HG03354 (cell line): Measurements from ENCODE around the gene LAMB4.
A peak's percentile ranks its signal among the peaks of the same experiment; 100 is the strongest.

ENCODE experiments used
- ATAC-seq: cut with Tn5 transposase; IDR thresholded peaks from one replicate; pipeline ENCODE4 v1.9.1; 2021; ENCODE audit warnings: mild to moderate bottlenecking; ENCODE audit not compliant: unreplicated experiment, poor library complexity, severe bottlenecking

Gene LAMB4

DNA sequence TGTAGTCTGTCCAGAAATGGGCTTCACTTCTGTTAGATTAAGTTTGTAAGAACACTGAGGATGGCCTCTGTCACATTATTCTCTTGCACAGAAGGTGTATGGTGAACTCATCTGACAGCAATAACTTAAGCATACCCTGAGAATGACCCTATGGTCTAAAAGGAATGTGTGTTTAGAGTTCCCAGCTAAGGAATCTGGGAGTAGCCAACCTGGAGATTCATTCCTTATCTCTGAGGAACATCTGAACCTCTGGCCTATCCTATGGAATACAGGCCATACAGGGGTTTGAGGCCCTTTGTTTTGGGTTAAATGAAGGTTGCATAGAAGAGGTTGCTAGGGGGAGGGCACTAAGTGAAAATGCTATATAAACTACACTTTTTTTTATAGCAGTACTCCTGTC, 41.4 kb downstream of the LAMB4 start:
- no peak for ATAC-seq

DNA sequence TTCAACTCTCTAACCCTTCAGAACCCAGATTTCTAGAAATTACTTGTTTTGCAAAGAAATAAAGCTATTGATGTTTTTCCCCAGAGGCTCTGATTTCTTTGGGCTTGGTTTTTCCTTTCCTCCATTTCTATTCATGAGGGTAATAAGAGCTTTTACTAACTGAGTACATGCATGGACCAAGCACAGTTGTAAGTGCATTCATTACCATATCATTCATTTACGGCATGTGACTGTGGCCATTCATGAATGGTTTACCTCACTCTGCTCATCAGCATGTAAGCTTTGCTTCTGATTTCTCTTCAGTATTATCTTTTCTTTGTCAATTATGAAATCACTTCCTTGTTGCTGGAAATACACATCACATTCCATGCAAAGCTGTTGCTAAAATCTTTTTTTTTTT, 42.4 kb downstream of the LAMB4 start:
- ATAC-seq = no peak

DNA sequence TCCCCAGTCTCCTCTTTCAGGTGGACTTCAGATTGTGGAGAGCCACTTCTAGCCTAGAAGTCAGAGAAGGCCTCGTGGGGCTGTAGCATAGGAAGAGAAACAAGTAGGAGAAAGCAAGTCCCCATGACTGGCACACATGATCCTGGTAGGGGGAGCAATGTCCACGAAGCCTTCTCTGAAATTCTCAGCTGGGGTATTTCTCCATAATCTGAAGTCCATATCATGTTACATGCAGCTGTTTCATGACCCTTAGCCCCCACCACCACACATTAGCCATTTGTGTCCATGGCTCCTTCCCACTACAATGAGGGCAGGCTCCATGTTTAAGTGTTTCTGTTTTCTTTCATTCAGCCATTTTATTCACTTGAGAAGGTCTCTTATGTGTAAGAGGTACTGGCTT, 43.2 kb downstream of the LAMB4 start:
- ATAC-seq = no peak

DNA sequence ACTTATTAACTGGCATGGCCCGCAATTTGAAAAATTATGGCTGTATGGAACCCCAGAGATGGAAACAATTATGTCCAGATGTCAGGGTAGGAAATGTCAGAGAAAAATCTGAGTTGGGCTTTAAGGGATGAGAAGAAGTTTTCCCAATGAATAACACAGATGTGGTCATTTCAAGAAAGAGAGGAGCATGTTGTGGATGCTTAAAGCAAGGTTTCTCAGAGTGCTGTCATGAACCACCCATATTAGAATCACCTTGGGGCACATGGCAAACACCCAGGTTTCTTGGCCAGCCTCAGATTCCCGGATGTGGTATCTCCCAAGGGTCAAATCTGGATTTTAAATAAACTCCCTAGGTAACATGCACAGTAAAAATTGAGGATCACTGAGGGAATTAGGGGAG, 43.6 kb downstream of the LAMB4 start:
- no peak for ATAC-seq

DNA sequence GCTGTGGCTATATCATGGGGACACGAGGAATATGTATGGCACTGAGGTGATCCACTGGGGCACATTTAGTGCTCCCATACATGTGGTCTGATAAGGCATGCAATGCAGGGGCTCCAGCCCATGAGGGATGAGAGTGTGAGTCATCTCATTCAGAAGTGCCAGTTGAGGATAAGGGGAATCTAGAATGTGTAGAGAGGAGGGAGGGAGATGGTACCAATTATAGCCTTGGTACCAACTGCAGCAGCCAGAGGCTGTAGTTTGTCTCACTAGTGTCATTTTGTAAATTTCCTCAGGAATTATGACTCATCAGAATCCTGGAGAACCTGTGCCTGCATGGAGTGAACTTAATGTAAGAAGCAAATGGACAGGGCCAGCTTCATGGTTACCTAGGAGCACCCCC, 46.2 kb downstream of the LAMB4 start:
- ATAC-seq = no peak

DNA sequence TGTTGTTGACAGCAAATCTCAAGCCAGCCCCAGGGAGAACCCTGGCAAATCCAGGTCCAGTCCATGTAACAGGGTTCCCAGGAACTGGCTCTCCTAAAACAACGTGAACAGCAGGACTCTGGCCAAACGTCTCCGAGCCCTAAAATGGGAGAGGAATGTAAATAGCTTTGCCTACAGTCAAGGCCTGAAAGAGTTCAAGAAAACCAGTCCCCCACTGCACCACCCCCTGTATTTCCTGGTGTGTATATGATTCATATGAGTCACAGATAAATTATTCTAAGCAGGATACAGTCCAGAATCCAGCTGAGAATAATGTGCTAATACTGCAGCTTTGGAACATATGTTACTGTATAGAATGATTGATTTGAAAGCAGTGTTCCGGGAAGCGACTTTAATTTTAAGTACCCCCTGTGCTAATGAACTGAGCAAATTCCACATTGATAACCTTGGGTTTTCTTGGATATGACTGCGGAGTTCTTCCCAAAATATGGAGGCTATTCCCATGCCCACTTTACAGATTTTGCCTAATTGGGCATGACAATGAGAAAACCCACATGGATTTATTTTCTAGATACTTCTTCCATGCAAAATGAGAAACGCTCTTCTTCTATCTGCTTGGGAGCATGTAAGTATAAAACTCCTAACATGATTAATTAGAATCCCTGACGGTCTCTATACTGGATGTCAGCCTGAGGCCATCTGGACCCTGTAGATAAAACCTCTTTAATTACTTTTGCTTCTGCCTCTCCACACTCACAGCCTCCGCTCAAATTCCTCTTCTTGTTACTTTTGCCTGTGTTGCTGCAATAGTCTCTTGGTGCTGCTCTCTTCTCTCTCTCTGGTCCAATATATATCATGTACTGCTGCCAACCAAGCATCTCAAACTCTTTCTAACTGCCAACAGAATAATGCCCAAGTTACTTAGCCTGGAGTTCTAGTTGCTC, 50.2 kb downstream of the LAMB4 start:
- no peak for ATAC-seq

DNA sequence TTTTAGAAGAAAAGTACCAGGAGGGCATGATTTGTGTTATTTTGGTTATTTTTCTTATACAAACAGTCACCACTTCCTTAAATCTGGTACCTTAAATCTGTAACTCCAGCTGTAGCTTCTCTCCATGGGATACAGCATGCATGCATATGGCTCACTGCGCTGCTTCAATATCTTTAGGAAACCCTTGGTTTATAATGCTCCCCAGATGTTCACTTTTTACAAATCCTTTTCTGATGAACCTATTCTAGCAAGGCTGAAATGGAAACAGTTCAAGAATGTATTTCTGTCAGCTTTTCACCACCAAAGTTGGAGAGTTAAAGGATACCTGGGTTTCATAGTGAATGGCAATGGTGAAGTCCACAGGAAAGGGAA, 50.9 kb downstream of the LAMB4 start:
- no peak for ATAC-seq

DNA sequence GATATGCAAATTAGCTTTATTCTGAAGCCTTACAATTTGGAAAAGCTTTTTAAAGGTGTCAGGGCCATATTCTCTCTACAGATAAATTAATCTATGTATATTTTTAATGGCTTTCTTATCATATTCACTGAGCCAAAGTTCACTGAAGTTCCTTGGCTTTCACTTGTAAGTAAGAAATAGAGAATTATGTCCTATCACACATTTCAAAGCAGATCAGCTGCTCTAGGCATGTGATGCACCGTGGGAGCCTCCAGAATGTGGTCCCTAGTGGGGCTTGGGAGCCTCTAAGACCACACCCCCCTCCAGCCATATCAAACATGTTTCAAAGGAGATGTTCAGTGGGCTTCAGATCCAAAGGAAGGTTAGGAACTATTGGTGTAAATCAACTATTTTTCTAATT, 51.5 kb downstream of the LAMB4 start:
- no peak for ATAC-seq

DNA sequence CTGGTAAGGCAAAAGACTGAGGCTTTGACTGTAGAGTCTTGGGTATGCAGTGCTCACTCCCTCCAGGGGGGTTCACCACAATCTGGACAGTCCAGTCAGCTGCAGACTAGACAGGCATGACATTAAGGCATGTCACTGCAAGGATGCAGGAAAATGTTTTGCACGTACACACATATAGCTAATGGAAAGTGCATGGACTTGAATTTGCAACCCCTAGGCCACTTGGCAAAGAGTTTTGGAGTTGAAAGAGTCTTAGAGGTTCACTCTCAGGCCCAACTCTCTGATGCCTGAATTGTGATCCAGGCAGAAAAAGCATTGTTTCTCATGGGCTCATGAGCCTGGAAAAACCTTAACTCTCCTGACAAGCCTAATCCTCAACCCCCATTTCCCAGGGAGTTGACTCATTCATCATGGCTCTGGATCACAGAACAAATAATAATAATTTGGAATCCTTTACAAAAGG, 51.9 kb downstream of the LAMB4 start:
- no peak for ATAC-seq

DNA sequence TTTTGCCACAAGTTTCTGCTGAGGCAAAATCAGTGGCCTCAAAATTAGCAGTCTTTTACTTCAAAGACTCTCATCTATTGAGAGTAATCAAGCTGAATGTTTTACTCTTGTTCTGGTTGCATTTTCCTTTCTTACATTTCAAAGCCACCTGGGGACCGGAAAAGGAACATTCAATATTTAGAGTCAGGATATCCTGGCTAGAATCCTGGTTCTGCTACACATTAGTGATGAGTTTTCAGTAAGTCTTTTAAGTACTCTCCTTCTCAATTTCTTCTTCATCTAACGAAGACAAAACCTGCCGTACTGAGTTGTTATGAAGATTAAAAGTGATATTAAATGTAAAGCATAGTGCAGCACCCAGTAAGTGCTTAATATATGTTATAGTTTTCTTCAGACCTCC, 52.5 kb downstream of the LAMB4 start:
- no peak for ATAC-seq

DNA sequence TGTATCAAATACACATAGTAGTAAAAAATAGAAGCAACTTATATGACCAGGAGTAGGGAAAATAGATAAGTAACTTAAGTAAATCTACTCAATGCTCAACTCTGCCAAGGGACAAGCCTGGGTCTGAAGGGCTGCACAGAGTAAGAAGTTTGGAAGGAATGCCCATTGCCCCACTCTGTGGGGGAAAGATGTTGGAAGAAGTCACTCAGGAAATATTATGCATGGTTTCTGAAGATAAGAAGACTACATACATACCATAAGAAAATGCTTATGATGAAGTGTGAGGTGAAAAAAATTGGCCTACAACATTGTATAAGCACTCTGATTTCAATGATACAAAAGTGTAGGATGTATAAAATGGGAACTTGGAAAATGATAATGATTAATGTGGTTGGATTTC, 54.0 kb downstream of the LAMB4 start:
- no peak for ATAC-seq

DNA sequence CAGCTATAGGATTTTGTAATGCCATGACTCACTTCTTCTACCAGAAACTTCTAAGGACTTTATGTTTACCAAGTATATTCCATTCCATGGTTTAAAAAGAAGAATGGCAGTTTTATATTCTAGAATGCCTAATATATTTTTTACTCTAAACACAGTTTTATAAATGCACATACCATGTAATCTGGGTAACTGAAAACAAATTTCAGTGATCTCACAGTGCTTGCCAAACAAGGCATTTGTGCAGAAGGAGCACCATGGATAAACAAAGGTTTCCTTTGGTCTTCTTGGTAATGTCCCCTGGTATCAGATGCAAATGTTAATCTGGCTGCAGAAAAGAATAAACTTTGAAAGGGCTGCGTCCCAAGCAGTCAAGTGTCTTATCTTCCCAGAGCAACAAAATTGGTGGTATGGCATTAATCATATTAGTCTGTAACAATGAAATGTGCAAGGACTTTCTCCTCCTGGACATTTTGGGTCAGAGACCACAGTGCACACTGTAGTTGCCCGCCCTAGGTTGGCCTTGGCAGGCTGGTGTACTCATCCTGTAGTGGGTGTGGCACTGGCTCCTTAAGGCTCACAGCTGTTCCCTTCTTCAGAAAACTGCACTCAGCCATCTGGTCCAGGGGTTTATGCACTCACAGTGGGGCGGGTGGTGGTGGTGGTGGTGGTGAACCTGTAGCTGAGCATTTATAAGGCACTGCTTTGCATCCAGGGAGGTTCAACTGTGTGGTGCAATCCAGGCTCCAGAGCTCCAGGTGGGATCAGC, 56.7 kb downstream of the LAMB4 start:
- no peak for ATAC-seq

DNA sequence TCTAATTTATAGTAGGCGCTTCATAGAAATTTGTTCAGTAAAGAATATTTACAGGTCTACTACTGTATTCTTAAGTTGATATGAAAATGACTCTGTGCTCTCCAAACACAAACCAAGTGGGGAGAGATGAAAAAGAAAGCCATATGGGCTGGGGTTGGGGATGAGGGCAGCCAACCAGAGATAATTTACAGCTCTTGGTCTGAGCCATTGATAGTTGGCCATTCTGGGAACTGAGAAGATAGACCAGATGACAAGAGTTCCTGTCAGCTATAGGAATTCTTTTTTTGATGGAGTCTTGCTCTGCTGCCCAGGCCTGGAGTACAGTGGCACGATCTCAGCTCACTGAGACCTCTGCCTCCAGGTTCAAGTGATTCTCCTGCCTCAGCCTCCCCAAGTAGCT, 57.4 kb downstream of the LAMB4 start:
- ATAC-seq = no peak

DNA sequence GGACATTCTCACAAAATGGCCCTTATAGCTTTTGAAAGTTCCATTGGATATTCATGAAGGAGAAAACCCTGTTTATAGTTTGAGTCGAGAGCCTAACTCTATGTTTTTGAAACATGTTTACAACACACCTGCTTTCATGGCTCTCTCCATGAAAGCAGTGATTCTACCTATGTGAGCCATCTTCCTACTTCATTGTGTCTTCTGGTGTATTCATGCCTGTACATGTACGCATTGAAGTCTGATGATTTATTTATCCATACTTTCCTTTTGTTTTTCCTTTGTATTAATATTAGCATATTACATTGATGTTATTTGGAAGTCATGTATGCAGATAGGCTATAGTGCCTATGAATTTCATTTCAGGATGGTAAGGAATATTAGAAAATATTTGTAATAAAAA, 58.0 kb downstream of the LAMB4 start:
- ATAC-seq = no peak

DNA sequence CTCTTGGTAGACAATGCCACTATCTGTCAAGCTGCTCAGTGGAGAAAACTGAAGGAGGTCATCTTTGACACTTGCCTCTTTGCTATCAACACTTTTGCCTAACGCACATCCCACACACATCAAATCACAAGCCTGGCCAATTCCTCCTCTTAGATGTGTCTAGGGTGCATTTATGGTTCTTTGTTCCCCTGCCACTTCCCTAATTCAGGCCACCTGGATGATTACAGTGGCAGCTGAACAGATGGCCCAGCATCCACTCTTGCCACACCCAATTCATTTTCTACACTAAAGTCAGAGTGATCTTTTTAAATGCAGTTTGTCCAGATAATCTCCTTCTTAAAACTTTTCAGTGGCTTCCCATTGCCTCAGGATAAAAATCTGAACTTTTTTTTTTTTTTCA, 58.6 kb downstream of the LAMB4 start:
- no peak for ATAC-seq

DNA sequence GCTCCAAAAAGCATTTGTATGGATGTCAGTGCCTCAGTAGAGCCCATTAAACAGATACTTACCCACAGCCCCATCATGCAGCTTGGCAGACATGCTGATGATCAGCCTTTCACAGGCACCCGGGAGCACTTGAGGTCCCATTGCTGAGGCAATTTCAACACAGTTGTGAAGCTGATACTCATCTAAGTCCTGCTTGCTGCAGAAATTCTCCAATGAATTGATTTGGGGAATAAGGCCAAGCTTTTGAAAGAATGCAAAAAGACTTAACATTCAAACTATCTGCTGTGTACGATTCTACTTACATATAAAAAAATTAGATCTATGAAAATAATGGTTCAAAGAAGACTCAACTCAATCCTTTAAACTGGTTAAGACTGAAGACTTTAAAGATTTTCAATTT, 60.5 kb downstream of the LAMB4 start:
- ATAC-seq = no peak

DNA sequence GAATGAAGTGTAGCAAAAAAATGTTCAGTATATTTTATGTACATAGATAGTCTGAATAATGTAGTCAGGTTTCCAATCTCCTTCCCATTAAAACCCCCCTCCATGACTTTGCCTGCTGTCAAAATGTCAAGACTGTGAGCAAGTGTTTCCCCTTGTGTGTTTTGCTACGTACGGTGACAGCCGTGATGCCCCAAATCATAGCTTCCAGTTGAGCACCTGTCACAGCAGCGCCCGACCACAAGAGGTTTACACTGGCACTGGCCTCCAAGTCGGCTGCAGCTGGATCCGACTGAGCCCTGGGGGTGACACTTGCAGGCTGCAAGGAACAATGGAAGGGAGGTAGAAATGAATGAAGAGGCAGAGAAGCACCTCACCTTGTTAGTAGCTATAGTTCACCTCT, 62.3 kb downstream of the LAMB4 start:
- no peak for ATAC-seq

DNA sequence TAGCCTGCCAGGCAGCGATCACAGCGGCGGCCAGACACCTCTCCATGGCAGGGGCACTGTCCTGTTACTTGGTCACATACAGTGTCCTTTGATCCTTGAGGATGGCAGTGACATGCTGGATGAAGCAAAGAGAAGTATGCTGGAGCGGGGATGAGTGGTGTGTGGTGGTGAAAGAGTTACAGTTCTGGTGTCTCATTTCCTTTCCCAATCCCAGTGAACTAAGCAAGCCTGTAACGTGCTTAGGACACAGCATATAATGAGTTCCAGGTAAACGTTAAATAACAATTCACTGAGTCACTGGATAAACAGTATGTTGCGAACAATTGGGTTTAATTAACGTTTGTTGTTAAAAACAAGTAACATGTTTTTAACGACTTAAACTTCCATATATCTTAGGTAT, 63.7 kb downstream of the LAMB4 start:
- no peak for ATAC-seq

DNA sequence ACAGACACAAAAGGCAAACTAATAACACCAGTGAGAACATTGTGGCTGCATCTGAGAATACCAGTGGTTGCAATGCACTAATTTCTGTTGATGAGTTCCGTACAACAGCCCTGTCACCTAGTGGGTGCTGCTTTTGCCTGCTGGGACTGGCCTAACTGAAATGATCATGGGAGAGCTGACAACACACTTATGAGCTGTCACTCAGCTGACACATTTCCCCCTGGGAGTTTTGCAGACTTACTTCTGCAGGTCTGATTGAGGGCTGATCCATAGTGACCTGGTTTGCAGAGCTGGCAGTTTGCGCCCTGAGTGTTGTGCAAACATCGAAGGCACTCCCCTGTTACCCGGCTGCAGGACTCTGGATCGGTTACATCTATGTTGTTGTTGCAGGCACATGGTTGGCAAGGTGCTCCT, 66.6 kb downstream of the LAMB4 start:
- ATAC-seq = peak; percentile 70

DNA sequence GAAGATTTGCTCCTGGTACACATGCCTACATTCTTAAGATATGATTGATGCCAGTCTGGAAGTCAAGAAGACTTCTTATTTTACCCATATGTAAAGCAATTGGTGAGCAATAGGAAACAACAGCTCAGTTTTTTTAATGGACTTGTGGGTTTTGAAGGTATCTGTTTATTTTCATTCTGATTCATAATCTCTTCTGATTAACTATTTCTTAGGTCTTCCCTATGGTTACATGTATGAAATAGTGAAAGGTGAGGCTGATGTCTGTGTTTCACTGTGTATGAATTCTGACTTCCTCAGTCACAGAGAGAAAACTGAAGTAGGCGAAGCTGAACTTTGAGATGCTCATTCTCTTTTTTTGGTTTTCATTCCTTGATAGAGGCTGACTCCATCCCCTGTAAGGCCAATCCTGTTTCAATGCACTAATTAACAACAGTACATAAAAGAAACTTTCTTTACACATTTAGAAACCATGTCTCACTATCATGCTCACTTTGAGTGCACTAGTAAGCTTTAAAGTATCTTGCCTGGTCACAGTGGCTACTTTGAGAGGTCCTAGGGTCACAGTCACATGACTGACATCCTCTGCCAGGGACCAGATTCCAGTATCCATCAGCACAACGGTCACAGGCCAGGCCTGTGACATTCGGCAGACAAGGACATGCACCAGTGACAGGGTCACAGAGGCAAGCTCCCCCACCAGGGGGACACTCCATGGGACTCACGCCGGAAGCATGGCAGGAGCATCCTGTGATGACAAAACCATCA, 67.7 kb downstream of the LAMB4 start:
- ATAC-seq = no peak
